ENCODE data around the gene MAP6.

DNA sequence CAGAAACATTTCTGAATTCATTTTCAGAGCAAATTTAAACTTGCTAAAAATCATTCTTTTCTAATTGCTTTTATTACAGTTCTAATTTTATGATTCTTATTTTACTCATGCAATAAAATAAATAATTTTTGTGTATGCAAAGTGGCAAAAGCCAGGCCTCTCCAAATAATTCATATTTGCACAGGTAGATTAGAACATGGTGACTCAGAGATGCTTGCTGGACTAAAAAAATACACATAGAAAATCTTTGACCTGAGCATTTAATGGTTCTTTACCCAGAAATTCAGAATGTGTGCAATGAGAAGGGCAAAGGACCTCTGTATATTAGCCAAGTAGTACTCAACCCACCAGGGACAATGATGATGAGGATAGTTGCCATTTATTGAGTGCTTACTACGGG, 15.3 kb downstream of the MAP6 start:
- TF ChIP-seq, protein P1, sequence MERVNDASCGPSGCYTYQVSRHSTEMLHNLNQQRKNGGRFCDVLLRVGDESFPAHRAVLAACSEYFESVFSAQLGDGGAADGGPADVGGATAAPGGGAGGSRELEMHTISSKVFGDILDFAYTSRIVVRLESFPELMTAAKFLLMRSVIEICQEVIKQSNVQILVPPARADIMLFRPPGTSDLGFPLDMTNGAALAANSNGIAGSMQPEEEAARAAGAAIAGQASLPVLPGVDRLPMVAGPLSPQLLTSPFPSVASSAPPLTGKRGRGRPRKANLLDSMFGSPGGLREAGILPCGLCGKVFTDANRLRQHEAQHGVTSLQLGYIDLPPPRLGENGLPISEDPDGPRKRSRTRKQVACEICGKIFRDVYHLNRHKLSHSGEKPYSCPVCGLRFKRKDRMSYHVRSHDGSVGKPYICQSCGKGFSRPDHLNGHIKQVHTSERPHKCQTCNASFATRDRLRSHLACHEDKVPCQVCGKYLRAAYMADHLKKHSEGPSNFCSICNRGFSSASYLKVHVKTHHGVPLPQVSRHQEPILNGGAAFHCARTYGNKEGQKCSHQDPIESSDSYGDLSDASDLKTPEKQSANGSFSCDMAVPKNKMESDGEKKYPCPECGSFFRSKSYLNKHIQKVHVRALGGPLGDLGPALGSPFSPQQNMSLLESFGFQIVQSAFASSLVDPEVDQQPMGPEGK (CRISPR knock-in tag; IDR thresholded peaks at IDR 0.05; ENCODE audit: borderline replicate concordance): no peak
- no peak for TF ChIP-seq CSDC2 (CRISPR knock-in tag; IDR thresholded peaks at IDR 0.05)

All from SK-N-SH treated with all-trans-retinoic acid at 6 μM for 48 hours (cell line).